Measurements from ENCODE around the gene MAPT. TPM values are rescaled to one million over a fixed set of nuclear protein-coding genes. Genes with fewer than 3 reads are reported as not detected.

Gene MAPT
- total and polyA plus RNA-seq, 2 of the 13 experiments (the other 11 are each of a cell fraction or from before 2014, with no cell fraction given), result 2.1 to 2.8 TPM

DNA sequence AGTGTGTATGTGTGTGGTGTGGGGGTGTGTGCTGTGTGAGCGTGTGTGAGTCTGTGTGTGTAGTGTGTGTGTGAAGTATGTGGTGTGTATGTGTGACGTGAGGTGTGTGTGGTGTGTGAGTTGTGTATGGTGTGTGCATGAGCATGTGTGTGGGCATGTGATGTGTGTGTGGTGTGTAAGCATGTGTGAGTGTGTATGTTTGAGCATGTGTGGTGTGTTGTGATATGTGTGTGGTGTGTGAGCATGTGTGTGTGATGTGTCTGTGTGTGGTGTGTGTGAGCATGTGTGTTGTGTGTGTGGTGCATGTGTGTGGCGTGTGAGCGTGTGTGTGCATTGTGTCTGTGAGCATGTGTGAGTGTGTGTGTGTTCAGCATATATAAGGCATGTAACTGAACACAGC lies 20.9 kb downstream of the MAPT start (continued):
- TF ChIP-seq, protein P1, sequence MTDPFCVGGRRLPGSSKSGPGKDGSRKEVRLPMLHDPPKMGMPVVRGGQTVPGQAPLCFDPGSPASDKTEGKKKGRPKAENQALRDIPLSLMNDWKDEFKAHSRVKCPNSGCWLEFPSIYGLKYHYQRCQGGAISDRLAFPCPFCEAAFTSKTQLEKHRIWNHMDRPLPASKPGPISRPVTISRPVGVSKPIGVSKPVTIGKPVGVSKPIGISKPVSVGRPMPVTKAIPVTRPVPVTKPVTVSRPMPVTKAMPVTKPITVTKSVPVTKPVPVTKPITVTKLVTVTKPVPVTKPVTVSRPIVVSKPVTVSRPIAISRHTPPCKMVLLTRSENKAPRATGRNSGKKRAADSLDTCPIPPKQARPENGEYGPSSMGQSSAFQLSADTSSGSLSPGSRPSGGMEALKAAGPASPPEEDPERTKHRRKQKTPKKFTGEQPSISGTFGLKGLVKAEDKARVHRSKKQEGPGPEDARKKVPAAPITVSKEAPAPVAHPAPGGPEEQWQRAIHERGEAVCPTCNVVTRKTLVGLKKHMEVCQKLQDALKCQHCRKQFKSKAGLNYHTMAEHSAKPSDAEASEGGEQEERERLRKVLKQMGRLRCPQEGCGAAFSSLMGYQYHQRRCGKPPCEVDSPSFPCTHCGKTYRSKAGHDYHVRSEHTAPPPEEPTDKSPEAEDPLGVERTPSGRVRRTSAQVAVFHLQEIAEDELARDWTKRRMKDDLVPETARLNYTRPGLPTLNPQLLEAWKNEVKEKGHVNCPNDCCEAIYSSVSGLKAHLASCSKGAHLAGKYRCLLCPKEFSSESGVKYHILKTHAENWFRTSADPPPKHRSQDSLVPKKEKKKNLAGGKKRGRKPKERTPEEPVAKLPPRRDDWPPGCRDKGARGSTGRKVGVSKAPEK (CRISPR knock-in tag; IDR thresholded peaks at IDR 0.05; ENCODE audit: borderline replicate concordance), result no peak
- TF ChIP-seq PLRG1 (conservative IDR thresholded peaks at IDR 0.05) (no peak), RARG (CRISPR knock-in tag; IDR thresholded peaks at IDR 0.05; ENCODE audit: low read depth) (no peak), ZNF207 (IDR thresholded peaks at IDR 0.05; ENCODE audit: borderline replicate concordance) (peak; percentile 92; the same call in 1 of the 2 replicates), ISL2 (CRISPR knock-in tag; IDR thresholded peaks at IDR 0.05) (no peak), NR2F1 (CRISPR knock-in tag; IDR thresholded peaks at IDR 0.05) (no peak), ZNF549 (CRISPR knock-in tag; IDR thresholded peaks at IDR 0.05) (no peak), ONECUT2 (CRISPR knock-in tag; IDR thresholded peaks at IDR 0.05) (no peak), XRCC5 (optimal IDR thresholded peaks at IDR 0.05; ENCODE audit: low read length) (no peak), POLR2A (IDR thresholded peaks at IDR 0.05; ENCODE audit: insufficient read depth in 1 of 2, low read depth in 2 of 2, low read length in 2 of 2) (peak in 1 of 2 experiments; percentile 22; a peak in 1 of 4 replicates), ZMYM4 (CRISPR knock-in tag; IDR thresholded peaks at IDR 0.05) (no peak), HNRNPL (IDR thresholded peaks at IDR 0.05; ENCODE audit: low read depth, low read length) (0 out of 2 replicates have a peak, but pooled peaks have one; percentile 44), POLR2G (IDR thresholded peaks at IDR 0.05; ENCODE audit: low read depth, low read length) (no peak), MAF1 (CRISPR knock-in tag; IDR thresholded peaks at IDR 0.05; ENCODE audit: borderline replicate concordance) (no peak), POGZ (CRISPR knock-in tag; IDR thresholded peaks at IDR 0.05) (no peak), STAT5B (CRISPR knock-in tag; IDR thresholded peaks at IDR 0.05) (no peak), NFYB (CRISPR knock-in tag; IDR thresholded peaks at IDR 0.05) (no peak), KDM5A (IDR thresholded peaks at IDR 0.05; ENCODE audit: borderline replicate concordance, low read length) (no peak), SNAI1 (CRISPR knock-in tag; IDR thresholded peaks at IDR 0.05; ENCODE audit: borderline replicate concordance) (no peak), ZNF530 (CRISPR knock-in tag; IDR thresholded peaks at IDR 0.05; ENCODE audit: low read depth) (no peak)
- TF ChIP-seq, protein P2, sequence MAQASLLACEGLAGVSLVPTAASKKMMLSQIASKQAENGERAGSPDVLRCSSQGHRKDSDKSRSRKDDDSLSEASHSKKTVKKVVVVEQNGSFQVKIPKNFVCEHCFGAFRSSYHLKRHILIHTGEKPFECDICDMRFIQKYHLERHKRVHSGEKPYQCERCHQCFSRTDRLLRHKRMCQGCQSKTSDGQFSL (CRISPR knock-in tag; IDR thresholded peaks at IDR 0.05), result no peak
- TF ChIP-seq, protein P3, sequence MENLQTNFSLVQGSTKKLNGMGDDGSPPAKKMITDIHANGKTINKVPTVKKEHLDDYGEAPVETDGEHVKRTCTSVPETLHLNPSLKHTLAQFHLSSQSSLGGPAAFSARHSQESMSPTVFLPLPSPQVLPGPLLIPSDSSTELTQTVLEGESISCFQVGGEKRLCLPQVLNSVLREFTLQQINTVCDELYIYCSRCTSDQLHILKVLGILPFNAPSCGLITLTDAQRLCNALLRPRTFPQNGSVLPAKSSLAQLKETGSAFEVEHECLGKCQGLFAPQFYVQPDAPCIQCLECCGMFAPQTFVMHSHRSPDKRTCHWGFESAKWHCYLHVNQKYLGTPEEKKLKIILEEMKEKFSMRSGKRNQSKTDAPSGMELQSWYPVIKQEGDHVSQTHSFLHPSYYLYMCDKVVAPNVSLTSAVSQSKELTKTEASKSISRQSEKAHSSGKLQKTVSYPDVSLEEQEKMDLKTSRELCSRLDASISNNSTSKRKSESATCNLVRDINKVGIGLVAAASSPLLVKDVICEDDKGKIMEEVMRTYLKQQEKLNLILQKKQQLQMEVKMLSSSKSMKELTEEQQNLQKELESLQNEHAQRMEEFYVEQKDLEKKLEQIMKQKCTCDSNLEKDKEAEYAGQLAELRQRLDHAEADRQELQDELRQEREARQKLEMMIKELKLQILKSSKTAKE (CRISPR knock-in tag; IDR thresholded peaks at IDR 0.05; ENCODE audit: borderline replicate concordance), result no peak
- TF ChIP-seq, protein P4, sequence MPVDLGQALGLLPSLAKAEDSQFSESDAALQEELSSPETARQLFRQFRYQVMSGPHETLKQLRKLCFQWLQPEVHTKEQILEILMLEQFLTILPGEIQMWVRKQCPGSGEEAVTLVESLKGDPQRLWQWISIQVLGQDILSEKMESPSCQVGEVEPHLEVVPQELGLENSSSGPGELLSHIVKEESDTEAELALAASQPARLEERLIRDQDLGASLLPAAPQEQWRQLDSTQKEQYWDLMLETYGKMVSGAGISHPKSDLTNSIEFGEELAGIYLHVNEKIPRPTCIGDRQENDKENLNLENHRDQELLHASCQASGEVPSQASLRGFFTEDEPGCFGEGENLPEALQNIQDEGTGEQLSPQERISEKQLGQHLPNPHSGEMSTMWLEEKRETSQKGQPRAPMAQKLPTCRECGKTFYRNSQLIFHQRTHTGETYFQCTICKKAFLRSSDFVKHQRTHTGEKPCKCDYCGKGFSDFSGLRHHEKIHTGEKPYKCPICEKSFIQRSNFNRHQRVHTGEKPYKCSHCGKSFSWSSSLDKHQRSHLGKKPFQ (CRISPR knock-in tag; IDR thresholded peaks at IDR 0.05; ENCODE audit: insufficient replicate concordance), result no peak
- TF ChIP-seq, protein P5, sequence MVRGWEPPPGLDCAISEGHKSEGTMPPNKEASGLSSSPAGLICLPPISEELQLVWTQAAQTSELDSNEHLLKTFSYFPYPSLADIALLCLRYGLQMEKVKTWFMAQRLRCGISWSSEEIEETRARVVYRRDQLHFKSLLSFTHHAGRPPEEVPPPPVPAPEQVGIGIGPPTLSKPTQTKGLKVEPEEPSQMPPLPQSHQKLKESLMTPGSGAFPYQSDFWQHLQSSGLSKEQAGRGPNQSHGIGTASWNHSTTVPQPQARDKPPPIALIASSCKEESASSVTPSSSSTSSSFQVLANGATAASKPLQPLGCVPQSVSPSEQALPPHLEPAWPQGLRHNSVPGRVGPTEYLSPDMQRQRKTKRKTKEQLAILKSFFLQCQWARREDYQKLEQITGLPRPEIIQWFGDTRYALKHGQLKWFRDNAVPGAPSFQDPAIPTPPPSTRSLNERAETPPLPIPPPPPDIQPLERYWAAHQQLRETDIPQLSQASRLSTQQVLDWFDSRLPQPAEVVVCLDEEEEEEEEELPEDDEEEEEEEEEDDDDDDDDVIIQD (CRISPR knock-in tag; IDR thresholded peaks at IDR 0.05; ENCODE audit: low read depth), result no peak

Data from HepG2 (cell line).